Lower lobe of right lung (tissue), 2 donors: ENCODE data around the gene TCF3. TPM values are rescaled to one million over a fixed set of nuclear protein-coding genes. Genes with fewer than 3 reads are reported as not detected.

Experiments
- ATAC-seq, 2 donors: fragments of 200-7000 bp; cut with Tn5 transposase; one replicate each; pipeline ENCODE4 v1.9.1; 2020 to 2022; ENCODE audit warnings: mild to moderate bottlenecking in 2 of 2, moderate library complexity in 2 of 2
- DNase-seq: peaks from one replicate; pipeline ENCODE4 v3.0.0-alpha.2; 2020
- H3K27ac ChIP-seq: fragments of 200-600 bp; one replicate; pipeline ENCODE4 v1.8.0; 2022
- H3K27me3 ChIP-seq: fragments of 200-600 bp; one replicate; pipeline ENCODE4 v1.8.0; 2022; ENCODE audit warnings: low read depth
- H3K36me3 ChIP-seq: fragments of 200-600 bp; one replicate; pipeline ENCODE4 v1.8.0; 2022; ENCODE audit warnings: mild to moderate bottlenecking
- H3K4me1 ChIP-seq: fragments of 200-600 bp; one replicate; pipeline ENCODE4 v1.8.0; 2022
- H3K4me3 ChIP-seq: fragments of 200-600 bp; one replicate; pipeline ENCODE4 v1.8.0; 2022; ENCODE audit warnings: mild to moderate bottlenecking
- H3K9me3 ChIP-seq: fragments of 200-600 bp; one replicate; pipeline ENCODE4 v1.8.0; 2022
- CTCF ChIP-seq: fragments of 200-600 bp; IDR thresholded peaks from one replicate; pipeline ENCODE4 v1.8.0; 2022; ENCODE audit warnings: antibody characterized with exemption, mild to moderate bottlenecking
- intact Hi-C: fragments of 100-400 bp; cut with DNase I; formaldehyde crosslinking; loops from one replicate; pipeline ENCODE4 v1.11.0; 2022
- total RNA-seq: library from RNA; stranded (reverse); fragmentation: NEBNext Ultra II Directional; extraction: Animal tissue kit (Norgen Biotek cat#: 25700); gene quantifications from one replicate; pipeline ENCODE4 v1.2.1, GENCODE V29; 2021
- donor health status: DM: no; HTN: yes; CAD: no; lungs with severe emphysema.

Gene TCF3
- total RNA-seq, 1 donor from 2014 or later: 44.5 TPM

GRCh38 chr19:1567848-1568227, 84.6 kb downstream of the TCF3 start:
- Histone ChIP-seq H3K4me1 (peaks cover 14% of the 10 kb centered on the region), H3K4me3 (no peak overlapping the region), H3K27ac (no peak overlapping the region), H3K27me3 (no peaks in the 10 kb centered on the region), H3K36me3 (no peaks in the 10 kb centered on the region), H3K9me3 (no peaks in the 10 kb centered on the region)
- no peak for TF ChIP-seq CTCF
- DNase-seq (no peak), ATAC-seq (no peak)
- intact Hi-C loops: no loop called here

GRCh38 chr19:1567116-1567847, 85.1 kb downstream of the TCF3 start:
- TF ChIP-seq CTCF: no peak
- DNase-seq: no peak
- Histone ChIP-seq H3K36me3 (no peaks in the 10 kb centered on the region), H3K27me3 (no peaks in the 10 kb centered on the region), H3K4me3 (peak overlapping the region; percentile 73), H3K9me3 (no peaks in the 10 kb centered on the region), H3K4me1 (peaks cover 14% of the 10 kb centered on the region), H3K27ac (peak overlapping the region; percentile 82)
- ATAC-seq: peak in 1 of 2 donors; percentile 22
- intact Hi-C loops: no loop called here

GRCh38 chr19:1566392-1567115, 85.9 kb downstream of the TCF3 start:
- Histone ChIP-seq H3K4me3 (peak overlapping the region; percentile 73), H3K9me3 (no peaks in the 10 kb centered on the region), H3K27me3 (no peaks in the 10 kb centered on the region), H3K4me1 (peaks cover 14% of the 10 kb centered on the region), H3K27ac (peak overlapping the region; percentile 82), H3K36me3 (no peaks in the 10 kb centered on the region)
- intact Hi-C loops: no loop called here
- DNase-seq: peak; percentile 76
- ATAC-seq: peak; percentile 84 to 91
- TF ChIP-seq CTCF: no peak

GRCh38 chr19:1563251-1563650, 89.2 kb downstream of the TCF3 start:
- no peaks in the 10 kb centered on the region for H3K27me3 ChIP-seq
- intact Hi-C loops: no loop called here
- no peak overlapping the region for H3K27ac ChIP-seq
- no peaks in the 10 kb centered on the region for H3K9me3 ChIP-seq
- H3K36me3 ChIP-seq: no peaks in the 10 kb centered on the region
- no peak for TF ChIP-seq CTCF
- DNase-seq (no peak), ATAC-seq (no peak)
- H3K4me1 ChIP-seq: peaks cover 10% of the 10 kb centered on the region
- H3K4me3 ChIP-seq: no peak overlapping the region

GRCh38 chr19:1561236-1561842, 91.1 kb downstream of the TCF3 start:
- ATAC-seq (no peak), DNase-seq (no peak)
- intact Hi-C loops: no loop called here
- Histone ChIP-seq H3K27ac (no peak overlapping the region), H3K36me3 (no peaks in the 10 kb centered on the region), H3K9me3 (no peaks in the 10 kb centered on the region), H3K27me3 (no peaks in the 10 kb centered on the region), H3K4me1 (peaks cover 10% of the 10 kb centered on the region), H3K4me3 (no peak overlapping the region)
- TF ChIP-seq CTCF: no peak
